CD14-positive monocyte (primary cell): ENCODE data around the gene KDM6B. TPM values are rescaled to one million over a fixed set of nuclear protein-coding genes. Genes with fewer than 3 reads are reported as not detected.

ENCODE experiments used
- DNase-seq, 3 donors: peaks; one replicate each; pipeline ENCODE4 v3.0.0-alpha.2; 2011 to 2022
- H2AFZ ChIP-seq: 2 replicates; pipeline ENCODE4 v1.6.0; 2012; ENCODE audit warnings: mild to moderate bottlenecking, low read depth, low read length, inconsistent platforms; ENCODE audit not compliant: insufficient read depth, poor library complexity, severe bottlenecking
- H3K27ac ChIP-seq, 2 donors: 1 replicate in 1 of 2; 2 replicates in 1 of 2; pipeline ENCODE4 v1.5.1; 2012 to 2013; ENCODE audit warnings: low read length in 2 of 2, control low read depth in 1 of 2, inconsistent platforms in 1 of 2, low read depth in 1 of 2, mild to moderate bottlenecking in 1 of 2
- H3K27me3 ChIP-seq, 2 donors: one replicate each; pipeline versions ENCODE4 v1.6.0 to v1.6.1; 2011 to 2013; ENCODE audit warnings: low read length in 2 of 2; ENCODE audit not compliant: control insufficient read depth in 2 of 2, insufficient read depth in 2 of 2
- H3K36me3 ChIP-seq, 2 donors: replicated peaks in 1 of 2; 1 replicate in 1 of 2; 2 replicates in 1 of 2; pipeline versions ENCODE4 v1.5.1 to v1.6.1; 2012 to 2013; ENCODE audit warnings: low read length in 2 of 2, control low read depth in 1 of 2, inconsistent platforms in 1 of 2, mild to moderate bottlenecking in 1 of 2; ENCODE audit not compliant: insufficient read depth in 2 of 2, control insufficient read depth in 1 of 2
- H3K4me1 ChIP-seq, 2 donors: 1 replicate in 1 of 2; 2 replicates in 1 of 2; pipeline versions ENCODE4 v1.5.1 to v1.6.1; 2012 to 2013; ENCODE audit warnings: low read length in 2 of 2, control low read depth in 1 of 2, inconsistent platforms in 1 of 2, mild to moderate bottlenecking in 1 of 2, moderate library complexity in 1 of 2; ENCODE audit not compliant: insufficient read depth in 2 of 2, control insufficient read depth in 1 of 2
- H3K4me2 ChIP-seq: replicated peaks from 2 replicates; pipeline ENCODE3; 2012; ENCODE audit warnings: low read length, moderate library complexity, mild to moderate bottlenecking; ENCODE audit not compliant: poor library complexity, severe bottlenecking; ENCODE audit errors: extremely low read depth
- H3K4me3 ChIP-seq, 3 experiments: fragments of 200-600 bp in 1 of 3; sonication (generic) in 1 of 3; replicated peaks in 1 of 3; 1 replicate in 2 of 3; 2 replicates in 1 of 3; pipeline ENCODE4 v1.5.1; 2011 to 2013; ENCODE audit warnings: low read length in 3 of 3, mild to moderate bottlenecking in 3 of 3, control low read depth in 2 of 3, low read depth in 2 of 3, inconsistent platforms in 1 of 3, moderate library complexity in 1 of 3
- H3K79me2 ChIP-seq: 2 replicates; pipeline ENCODE4 v1.6.0; 2012; ENCODE audit warnings: mild to moderate bottlenecking, control low read depth, inconsistent platforms, low read length, moderate library complexity; ENCODE audit not compliant: insufficient read depth
- H3K9ac ChIP-seq: 2 replicates; pipeline ENCODE4 v1.6.0; 2017; ENCODE audit warnings: low read length, mild to moderate bottlenecking; ENCODE audit not compliant: insufficient read depth, poor library complexity, severe bottlenecking
- H3K9me3 ChIP-seq, 2 donors: replicated peaks in 1 of 2; 1 replicate in 1 of 2; 2 replicates in 1 of 2; pipeline versions ENCODE4 v1.5.1 to v1.6.1; 2012 to 2013; ENCODE audit warnings: low read length in 2 of 2, control low read depth in 1 of 2; ENCODE audit not compliant: control insufficient read depth in 1 of 2, insufficient read depth in 1 of 2
- H4K20me1 ChIP-seq: 2 replicates; pipeline ENCODE4 v1.6.0; 2012; ENCODE audit warnings: mild to moderate bottlenecking, low read length, control low read depth, moderate library complexity; ENCODE audit not compliant: insufficient read depth
- H3K27ac Mint-ChIP-seq, 7 donors: one replicate each; pipeline ENCODE4 v1.8.0; 2020; ENCODE audit warnings: mild to moderate bottlenecking in 7 of 7, mixed read lengths in 7 of 7, moderate library complexity in 6 of 7, inconsistent platforms in 2 of 7
- H3K27me3 Mint-ChIP-seq, 3 donors: one replicate each; pipeline ENCODE4 v1.8.0; 2021 to 2022; ENCODE audit warnings: low read depth in 3 of 3, mild to moderate bottlenecking in 3 of 3, mixed read lengths in 3 of 3, moderate library complexity in 3 of 3, inconsistent platforms in 1 of 3
- H3K36me3 Mint-ChIP-seq, 2 donors: one replicate each; pipeline ENCODE4 v1.8.0; 2020; ENCODE audit warnings: mixed read lengths in 2 of 2, inconsistent platforms in 1 of 2, mild to moderate bottlenecking in 1 of 2
- H3K4me1 Mint-ChIP-seq: one replicate; pipeline ENCODE4 v1.8.0; 2020; ENCODE audit warnings: mild to moderate bottlenecking, mixed read lengths
- H3K4me3 Mint-ChIP-seq, 2 donors: one replicate each; pipeline ENCODE4 v1.8.0; 2020; ENCODE audit warnings: mild to moderate bottlenecking in 2 of 2, mixed read lengths in 2 of 2, moderate library complexity in 1 of 2
- H3K9me3 Mint-ChIP-seq, 7 donors: one replicate each; pipeline ENCODE4 v1.8.0; 2020 to 2022; ENCODE audit warnings: mixed read lengths in 7 of 7, mild to moderate bottlenecking in 6 of 7, moderate library complexity in 6 of 7, inconsistent platforms in 2 of 7
- WGBS: methylation state at CpG from one replicate; pipeline ENCODE4 v1.1.5; 2013; ENCODE audit warnings: missing lambda C conversion rate; ENCODE audit not compliant: insufficient coverage; 5-methylcytosine and 5-hydroxymethylcytosine counted together
- intact Hi-C, 2 donors: fragments of 100-400 bp; cut with micrococcal nuclease; formaldehyde crosslinking; loops; one replicate each; pipeline versions ENCODE4 v1.15.0 to v1.15.1; 2023
- polyA plus RNA-seq, 3 donors: library from polyadenylated mRNA; depleted of rRNA in 1 of 3; unstranded in 2 of 3; stranded (reverse) in 1 of 3; fragments of 300-500 nt in 2 of 3; fragments of >200 nt in 1 of 3; fragmentation: Illumina TruSeq in 2 of 3; gene quantifications; 1 replicate in 2 of 3; 2 replicates in 1 of 3; pipeline ENCODE4 v1.2.3, GENCODE V29; 2012 to 2021
- TF ChIP-seq, protein P1 (sequence below): fragments of 200-600 bp; IDR thresholded peaks from one replicate; pipeline ENCODE4 v1.8.0; 2022; ENCODE audit warnings: antibody characterized with exemption, mild to moderate bottlenecking

Gene KDM6B
- polyA plus RNA-seq, 3 donors = 0.37 to 25.5 (median 0.44) TPM

- H3K79me2 ChIP-seq = peaks cover 46% of the 10 kb centered on the region
- intact Hi-C loops = loop anchor here in 1 of 2 donors (2.0 kb wide), 1 partner anchor 16 kb away; the partner anchor contains the start of gene KDM6B
Observed at GRCh38 chr17:7850701-7851437, 16.9 kb downstream of the KDM6B start.

More at GRCh38 chr17:7850701-7851437, 16.9 kb downstream of the KDM6B start:
- no peak for DNase-seq
- H3K9me3 ChIP-seq = no peaks in the 10 kb centered on the region
- H3K9ac ChIP-seq = no peak overlapping the region
- no peak overlapping the region for H2AFZ ChIP-seq
- Mint-ChIP-seq H3K36me3 (peaks cover 60 to 94% of the 10 kb centered on the region in 2 donors), H3K4me3 (peak overlapping the region in 1 of 2 donors; percentile 45), H3K27me3 (peaks cover 0 to 6% (median 2%) of the 10 kb centered on the region in 3 donors), H3K27ac (peak overlapping the region; percentile 72 to 89 (median 78)), H3K4me1 (peaks cover 15% of the 10 kb centered on the region), H3K9me3 (no peaks in the 10 kb centered on the region)
- H3K27ac ChIP-seq = peak overlapping the region; percentile 9 to 33
- no peaks in the 10 kb centered on the region for H3K27me3 ChIP-seq
- H3K4me2 ChIP-seq = peak overlapping the region; percentile 35
- peaks cover 24 to 31% of the 10 kb centered on the region in 2 donors for H3K4me1 ChIP-seq
- 93% methylated on average over 14 of the region's 17 CpGs for WGBS
- TF ChIP-seq, protein P1, sequence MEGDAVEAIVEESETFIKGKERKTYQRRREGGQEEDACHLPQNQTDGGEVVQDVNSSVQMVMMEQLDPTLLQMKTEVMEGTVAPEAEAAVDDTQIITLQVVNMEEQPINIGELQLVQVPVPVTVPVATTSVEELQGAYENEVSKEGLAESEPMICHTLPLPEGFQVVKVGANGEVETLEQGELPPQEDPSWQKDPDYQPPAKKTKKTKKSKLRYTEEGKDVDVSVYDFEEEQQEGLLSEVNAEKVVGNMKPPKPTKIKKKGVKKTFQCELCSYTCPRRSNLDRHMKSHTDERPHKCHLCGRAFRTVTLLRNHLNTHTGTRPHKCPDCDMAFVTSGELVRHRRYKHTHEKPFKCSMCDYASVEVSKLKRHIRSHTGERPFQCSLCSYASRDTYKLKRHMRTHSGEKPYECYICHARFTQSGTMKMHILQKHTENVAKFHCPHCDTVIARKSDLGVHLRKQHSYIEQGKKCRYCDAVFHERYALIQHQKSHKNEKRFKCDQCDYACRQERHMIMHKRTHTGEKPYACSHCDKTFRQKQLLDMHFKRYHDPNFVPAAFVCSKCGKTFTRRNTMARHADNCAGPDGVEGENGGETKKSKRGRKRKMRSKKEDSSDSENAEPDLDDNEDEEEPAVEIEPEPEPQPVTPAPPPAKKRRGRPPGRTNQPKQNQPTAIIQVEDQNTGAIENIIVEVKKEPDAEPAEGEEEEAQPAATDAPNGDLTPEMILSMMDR = no peak
- peak overlapping the region in 1 of 3 experiments; percentile 34 for H3K4me3 ChIP-seq
- H3K36me3 ChIP-seq = peaks cover 81 to 86% of the 10 kb centered on the region in 2 donors
- peaks cover 100% of the 10 kb centered on the region for H4K20me1 ChIP-seq
